SH-SY5Y (cell line): ENCODE data around the gene ZNF333.

ENCODE experiments used
- GATA2 ChIP-seq: IDR thresholded peaks from 2 replicates; pipeline ENCODE4 v1.6.1; 2011; ENCODE audit warnings: mild to moderate bottlenecking, low read depth, low read length
- GATA3 ChIP-seq: IDR thresholded peaks from 2 replicates; pipeline ENCODE4 v1.6.1; 2011; ENCODE audit warnings: low read depth, mild to moderate bottlenecking, low read length, moderate library complexity

DNA sequence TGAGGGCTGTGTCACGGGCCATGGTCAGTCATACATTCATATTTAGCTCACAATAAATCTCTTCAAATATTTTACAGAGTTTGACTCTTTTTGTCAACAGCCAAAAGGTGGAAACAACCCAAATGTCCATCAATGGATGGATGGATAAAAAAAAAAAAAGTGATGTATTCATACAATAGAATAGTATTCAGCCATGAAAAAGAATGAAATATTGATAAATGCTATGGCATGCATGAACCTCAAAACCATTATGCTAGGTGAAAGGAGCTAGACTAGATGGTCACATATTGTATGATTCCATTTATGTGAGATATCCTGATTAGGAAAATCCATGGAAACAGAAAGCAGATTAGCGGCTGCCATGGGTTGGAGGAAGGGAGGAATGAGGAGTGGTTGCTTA lies 72.3 kb downstream of the ZNF333 start:
- TF ChIP-seq GATA3 (no peak), GATA2 (no peak)
